NCI-H345 treated with DMSO at 0.1 percent for 48 hours (cell line): ENCODE data around the gene KCNJ14.

Source experiments
- DNase-seq: peaks from one replicate; lab custom pipeline; 2025; ENCODE audit not compliant: unreplicated experiment; lab: John Stamatoyannopoulos, UW

KCNJ14 gene

DNA sequence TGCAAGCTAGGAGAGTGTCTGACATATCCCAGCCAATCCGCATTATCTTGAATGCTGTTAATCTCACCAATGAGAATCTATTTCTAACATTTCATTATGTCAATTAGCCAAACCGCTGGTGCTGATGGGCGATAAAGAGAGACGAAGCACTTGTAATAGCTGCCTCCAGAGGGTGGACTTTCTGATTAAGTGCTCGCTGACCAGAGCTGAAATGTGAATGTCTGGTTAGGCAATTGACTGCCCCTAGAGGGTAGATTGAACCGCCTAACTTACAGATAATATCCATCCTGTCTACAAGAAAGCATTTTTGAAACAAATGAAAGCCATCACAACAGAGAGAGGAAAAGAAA lies 10.1 kb upstream of the KCNJ14 start:
- peak; percentile 49 for DNase-seq

DNA sequence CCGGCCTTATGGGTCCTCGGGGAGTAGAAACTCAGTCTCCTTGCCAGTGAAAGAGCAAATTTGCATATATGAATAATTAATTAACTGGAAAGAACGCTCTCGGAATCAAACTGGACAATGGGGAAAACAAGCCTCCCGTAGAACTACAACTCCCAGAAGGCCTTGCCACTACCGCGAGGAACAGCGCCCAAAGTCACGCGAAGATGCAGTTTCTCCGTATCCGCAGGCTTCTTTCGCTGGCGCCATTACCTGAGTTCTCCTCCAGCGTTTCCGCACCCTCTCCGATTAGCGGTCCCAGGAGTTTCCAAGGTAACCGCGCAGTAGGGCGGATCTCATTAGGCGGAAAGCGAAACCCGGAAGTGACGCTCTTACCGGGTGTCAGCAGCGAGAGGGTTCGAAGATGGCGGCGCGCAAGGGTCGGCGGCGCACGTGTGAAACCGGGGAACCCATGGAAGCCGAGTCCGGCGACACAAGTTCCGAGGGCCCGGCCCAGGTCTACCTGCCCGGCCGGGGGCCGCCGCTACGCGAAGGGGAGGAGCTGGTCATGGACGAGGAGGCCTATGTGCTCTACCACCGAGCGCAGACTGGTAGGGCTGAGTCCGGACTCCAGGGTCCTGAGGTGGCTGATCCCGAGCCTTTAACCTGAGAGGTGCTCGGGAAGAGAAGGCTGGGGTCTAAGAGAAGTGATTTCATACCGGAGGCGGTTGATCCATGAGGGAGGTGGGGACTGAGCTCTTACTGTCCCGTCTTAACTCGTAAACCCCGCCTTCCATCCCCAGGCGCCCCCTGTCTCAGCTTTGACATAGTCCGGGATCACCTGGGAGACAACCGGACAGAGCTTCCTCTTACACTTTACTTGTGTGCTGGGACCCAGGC lies 9.5 kb upstream of the KCNJ14 start, which contains the start of gene GRWD1:
TSS of gene GRWD1 (plus strand) at position 378 of the 876 bp plus-strand sequence. CDS start at position 401, 23 bp downstream.
- peak; percentile 83 for DNase-seq

DNA sequence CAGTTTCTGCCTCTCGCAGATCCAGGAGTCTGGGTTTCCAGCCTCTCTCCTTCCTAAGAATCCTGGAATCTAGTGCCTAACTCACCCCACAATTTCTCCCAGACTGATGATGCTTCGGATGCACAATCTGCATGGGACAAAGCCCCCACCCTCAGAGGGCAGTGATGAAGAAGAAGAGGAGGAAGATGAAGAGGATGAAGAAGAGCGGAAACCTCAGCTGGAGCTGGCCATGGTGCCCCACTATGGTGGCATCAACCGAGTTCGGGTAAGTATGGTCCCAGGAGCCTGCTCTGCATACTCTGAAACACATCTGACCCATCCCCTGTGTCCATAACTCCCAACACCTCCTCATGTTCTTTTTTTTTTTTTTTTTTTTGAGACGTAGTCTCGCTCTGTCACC lies 8.8 kb upstream of the KCNJ14 start:
- no peak for DNase-seq

DNA sequence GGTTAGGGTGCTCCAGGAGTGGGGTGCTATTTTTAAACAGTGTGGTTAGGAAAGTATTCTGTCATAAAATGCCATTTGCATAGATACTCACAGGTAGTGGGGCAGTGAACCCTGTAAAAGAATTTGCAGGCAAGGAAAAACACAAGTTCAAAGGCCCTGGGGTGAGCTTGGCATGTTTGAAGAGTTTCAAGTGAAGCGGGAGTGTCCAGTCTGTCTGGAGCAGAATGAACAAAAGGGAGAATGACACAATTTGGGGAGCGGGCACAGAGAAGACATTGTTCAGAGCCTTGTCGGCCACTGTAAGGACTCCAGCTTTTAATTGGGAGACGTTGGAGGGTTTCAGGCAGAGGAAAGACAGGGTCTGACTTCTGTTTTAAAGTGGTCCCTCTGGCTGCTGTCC lies 6.8 kb upstream of the KCNJ14 start:
- no peak for DNase-seq

DNA sequence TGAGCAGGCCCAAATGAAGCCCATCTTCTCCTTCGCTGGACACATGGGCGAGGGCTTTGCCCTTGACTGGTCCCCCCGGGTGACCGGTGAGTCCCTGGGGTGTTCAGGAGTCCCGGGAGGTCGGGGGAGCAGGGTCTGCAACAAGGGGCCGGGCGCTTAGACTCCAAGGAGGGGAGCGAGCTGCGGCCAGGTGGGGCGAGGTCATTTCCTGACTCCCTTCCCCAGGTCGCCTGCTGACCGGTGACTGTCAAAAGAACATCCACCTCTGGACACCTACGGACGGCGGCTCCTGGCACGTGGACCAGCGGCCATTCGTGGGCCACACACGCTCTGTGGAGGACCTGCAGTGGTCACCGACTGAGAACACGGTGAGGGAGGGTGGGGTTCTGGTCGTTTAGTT lies 4.9 kb upstream of the KCNJ14 start:
- DNase-seq, result no peak

DNA sequence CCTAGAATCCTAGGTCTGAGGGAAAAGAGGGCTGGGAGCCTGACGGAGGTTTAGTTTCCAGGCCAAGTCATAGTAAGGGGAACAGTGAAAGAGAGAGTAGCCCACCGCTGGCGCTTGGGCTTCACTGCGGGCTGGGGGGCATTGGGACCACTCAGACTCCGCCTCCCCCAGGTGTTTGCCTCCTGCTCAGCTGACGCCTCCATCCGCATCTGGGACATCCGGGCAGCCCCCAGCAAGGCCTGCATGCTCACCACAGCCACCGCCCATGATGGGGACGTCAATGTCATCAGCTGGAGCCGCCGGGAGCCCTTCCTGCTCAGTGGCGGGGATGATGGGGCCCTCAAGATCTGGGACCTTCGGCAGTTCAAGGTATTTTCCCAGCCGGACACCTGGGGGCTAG lies 4.5 kb upstream of the KCNJ14 start:
- no peak for DNase-seq

DNA sequence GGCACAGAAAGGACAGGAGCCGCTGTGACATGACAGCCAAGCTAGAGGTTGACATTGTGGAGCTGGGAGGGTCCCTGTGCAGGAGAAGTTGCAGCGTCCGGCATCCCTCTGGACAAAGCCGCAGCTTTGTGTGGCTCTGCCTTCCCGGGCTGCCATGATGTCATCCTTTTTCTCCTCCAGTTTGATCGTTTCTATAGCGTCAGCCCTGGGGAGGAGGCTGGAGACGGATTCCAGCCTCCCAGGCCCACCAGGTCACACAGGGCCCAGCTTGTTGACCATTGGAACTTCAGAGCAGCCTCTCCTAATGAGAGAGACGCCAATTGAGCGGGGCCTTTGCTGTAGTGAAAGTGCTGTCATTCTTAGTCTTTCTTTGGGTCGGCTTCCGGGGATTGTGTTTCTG lies 3.8 kb upstream of the KCNJ14 start:
- DNase-seq, result no peak

DNA sequence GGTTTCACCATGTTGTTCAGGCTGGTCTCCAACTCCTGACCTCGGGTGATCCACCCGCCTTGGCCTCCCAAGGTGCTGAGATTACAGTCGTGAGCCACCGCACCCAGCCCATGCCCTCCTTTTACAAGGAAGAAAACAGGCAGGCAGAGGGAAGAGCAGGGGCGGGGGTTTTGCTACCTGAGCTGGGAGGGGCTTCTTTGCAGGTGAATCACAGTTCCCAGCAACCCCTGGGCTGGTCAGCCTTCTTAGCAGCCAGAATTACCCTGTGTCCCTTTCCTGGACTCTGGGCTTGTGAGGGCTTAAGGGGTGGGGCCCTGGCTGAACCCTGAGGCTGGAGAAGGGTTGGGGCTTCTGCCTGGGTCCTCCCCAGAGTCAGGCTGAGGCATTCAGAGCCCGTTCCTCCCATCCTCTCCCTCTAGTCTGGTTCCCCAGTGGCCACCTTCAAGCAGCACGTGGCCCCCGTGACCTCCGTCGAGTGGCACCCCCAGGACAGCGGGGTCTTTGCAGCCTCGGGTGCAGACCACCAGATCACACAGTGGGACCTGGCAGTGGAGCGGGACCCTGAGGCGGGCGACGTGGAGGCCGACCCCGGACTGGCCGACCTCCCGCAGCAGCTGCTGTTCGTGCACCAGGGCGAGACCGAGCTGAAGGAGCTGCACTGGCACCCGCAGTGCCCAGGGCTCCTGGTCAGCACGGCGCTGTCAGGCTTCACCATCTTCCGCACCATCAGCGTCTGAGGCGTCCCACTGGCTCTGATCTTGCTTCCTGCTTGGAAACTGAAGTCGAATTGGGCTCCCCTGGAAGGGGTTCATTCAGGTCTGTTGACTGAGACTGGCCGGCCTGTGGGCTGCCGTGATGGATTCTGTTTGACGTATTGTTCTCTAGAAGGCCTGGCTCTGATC lies 2.8 kb upstream of the KCNJ14 start:
- no peak for DNase-seq

DNA sequence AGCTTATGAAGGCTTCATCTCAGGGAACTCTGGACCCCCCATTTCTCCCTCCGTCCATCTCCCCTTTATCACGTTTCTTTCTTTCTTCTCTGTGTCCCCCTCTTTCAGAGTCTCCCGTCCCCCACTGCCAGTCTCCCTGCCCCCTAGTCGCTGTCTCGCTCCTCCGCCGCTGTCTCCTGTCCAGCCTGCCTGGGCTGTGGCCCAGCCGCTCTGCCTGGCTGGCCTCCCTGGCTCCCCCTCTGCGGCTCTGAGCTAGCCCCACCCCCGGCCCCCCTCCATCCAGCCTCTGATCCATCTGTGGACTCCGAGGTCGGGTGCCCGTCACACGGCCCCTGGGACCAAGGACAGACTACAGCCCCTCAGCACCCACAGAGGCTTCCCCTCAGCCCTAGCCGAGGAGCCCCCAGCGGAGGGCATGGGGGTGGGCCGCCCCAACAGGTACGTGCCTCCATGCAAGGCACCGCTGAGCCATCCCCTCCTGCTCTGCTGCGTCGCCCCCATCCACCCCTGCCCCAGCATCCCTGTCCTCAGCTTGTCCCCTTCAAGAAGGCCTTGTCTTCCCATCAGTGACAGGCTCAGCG lies 1.1 kb upstream of the KCNJ14 start:
- no peak for DNase-seq

DNA sequence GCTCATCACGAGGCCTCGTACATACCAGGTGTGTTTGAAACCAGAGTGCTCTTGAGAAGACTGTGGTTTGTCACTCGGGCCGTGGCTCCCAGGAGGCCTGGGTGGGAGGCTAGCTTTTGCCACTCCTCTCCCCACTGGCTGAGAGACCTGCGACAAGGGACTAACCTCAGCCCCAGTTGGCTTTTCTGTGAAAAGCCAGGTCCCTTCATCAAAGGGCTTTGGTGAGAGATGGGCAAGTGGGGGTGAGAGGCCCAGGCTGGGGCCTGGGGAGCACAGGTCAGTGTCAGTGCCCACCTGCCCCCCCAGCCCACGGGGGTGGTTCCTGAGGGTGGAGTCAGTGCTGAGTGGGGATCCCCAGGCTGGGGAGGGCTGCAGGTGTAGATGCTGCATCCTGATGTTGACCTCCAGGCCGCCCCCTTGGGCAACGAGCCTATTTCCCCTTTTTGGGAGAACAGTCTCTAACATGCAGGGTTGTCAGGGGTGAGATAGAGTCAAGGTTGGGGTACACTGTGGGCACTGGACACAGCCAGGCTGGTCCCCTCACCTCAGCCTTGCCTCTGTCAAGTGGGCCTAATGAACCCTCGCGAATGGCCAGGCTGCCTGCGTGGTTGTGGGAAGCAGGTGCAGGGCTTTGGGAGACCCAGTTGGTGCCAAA lies 661 bp downstream of the KCNJ14 start:
- no peak for DNase-seq

DNA sequence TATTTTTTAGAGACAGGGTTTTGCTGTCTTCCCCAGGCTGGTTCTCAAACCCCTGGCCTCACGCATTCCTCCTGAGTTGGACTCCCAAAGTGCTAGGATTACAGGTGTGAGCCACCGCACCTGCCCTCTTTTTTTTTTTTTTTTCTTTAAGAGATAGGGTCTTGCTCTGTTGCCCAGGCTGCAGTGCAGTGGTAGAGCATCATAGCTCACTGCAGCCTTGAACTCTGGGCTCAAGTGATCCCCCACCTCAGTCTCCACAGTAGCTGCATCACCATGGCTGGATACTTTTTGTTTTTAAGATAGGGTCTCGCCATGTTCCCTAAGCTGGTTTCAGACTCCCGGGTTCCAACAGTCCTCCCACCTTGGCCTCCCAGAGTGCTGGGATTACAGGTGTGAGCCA lies 1.5 kb downstream of the KCNJ14 start:
- no peak for DNase-seq

DNA sequence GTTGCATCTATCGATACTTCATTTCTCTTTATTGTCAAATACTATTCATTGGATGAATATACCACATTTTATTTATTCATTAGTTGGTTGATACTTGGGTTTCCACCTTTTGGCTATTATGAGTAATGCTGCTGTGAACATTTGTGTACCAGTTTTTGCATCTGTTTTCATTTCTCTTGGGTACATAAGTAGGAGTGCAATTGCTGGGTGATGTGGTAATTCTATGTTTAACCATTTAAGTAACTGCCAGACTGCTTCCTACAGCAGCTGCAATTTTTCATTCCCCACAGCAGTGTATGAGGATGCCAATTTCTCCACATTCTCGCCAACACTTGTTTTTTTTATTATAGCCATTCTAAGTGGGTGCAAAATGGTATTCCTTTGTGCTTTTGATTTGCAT lies 2.6 kb downstream of the KCNJ14 start:
- no peak for DNase-seq

DNA sequence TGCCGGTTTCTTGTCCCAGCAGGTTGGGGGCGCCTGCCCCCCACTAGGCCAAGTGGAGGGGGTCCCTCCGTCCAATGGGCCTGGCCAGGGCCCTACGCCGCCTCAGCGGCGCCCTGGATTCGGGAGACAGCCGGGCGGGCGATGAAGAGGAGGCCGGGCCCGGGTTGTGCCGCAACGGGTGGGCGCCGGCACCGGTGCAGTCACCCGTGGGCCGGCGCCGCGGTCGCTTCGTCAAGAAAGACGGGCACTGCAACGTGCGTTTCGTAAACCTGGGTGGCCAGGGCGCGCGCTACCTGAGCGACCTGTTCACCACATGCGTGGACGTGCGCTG lies 6.2 kb downstream of the KCNJ14 start:
- DNase-seq, result no peak

DNA sequence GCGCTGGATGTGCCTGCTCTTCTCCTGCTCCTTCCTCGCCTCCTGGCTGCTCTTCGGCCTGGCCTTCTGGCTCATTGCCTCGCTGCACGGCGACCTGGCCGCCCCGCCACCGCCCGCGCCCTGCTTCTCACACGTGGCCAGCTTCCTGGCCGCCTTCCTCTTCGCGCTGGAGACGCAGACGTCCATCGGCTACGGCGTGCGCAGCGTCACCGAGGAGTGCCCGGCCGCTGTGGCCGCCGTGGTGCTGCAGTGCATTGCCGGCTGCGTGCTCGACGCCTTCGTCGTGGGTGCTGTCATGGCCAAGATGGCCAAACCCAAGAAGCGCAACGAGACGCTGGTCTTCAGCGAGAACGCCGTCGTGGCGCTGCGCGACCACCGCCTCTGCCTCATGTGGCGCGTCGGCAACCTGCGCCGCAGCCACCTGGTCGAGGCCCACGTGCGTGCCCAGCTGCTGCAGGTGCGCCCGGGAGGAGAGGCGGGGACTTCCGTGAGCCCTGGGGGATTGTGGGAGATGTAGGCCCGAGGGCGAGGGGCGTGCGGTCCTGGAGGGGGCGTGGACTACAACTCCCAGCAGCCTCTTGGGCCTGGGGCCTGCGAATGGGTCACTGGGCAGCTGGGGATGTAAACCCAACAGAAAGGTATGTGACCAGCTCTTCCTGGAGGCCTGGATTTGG lies 6.7 kb downstream of the KCNJ14 start:
- no peak for DNase-seq

DNA sequence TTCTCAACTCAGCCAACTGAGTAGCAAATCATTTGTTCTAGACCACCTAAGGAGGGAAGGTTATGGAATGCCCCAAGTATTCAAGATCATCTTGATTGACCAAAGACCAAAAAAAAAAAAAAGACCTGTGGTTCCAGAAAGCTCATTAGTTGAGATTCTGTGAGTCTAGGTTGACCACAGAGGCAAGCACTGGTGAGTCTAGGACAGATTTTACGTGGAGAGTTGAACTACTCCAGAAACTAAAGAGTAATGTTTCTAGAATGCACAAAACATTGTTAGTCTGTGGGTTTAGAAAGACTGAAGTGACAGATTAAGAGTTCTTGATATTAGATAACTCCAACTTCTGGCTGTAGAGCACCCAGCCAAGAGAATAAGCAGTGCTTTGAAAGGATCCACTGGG lies 9.8 kb downstream of the KCNJ14 start:
- DNase-seq, result no peak

DNA sequence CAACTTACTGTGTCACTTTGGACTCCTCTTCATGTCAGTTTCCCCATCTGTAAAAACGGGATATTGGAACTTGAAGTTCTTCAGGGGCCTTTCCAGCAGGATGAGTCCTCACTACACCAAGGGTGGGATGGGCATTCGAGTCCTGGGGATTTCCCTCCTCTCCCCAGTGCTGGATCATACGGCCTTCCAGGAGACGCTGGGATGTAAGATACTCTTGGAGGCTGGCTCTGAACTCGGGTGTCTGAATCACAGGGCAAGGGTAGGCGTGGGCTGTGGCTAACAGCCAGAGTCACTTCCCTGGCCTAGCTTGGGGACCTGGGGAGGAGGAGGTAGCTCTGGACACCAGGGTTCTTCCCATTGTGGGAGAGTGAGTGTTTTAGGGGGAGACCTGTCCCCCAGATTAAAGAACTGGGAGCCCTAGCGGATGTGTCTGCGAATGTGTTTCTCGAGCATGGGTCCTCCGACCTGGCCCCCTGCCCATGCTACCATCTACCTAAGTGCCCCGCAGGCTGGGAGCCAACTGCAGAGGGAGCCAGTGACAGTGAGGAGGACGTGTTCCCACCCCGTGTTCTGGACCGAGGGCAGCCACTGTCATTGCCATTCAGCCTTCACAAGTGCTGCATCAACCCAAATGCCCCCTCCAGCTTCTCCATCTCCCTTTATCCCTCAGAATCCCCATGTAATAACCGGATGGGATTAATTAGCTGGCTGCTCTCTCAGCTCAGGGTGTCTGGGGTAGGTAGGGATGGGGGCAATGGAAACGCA lies 11.4 kb downstream of the KCNJ14 start:
- DNase-seq, result no peak

DNA sequence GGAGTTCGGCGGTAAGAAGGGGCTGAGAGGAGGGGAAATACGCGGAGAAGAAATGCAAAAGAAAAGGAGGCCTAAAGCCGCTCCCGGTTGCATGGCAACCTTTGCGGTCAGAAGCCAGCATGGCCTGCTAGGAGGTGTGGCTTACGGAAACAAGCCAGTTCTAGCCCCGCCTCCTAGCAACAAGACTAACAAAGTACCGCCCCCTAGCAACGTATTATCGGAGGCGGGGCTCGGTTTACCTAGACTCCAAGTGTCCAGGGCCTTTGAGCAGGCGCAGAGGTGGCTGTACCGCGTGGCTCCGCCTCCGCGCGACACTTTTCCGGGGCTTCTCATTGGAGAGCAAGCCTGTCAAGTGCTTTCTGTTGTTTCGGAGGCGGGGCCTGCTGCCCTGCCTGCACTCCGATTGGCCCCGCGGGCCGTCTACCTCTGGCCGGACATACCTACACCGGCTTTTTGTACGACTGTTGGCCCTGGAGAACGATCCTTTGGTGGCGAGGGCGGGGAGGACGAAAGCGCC lies 13.5 kb downstream of the KCNJ14 start:
- peak; percentile 99 for DNase-seq

DNA sequence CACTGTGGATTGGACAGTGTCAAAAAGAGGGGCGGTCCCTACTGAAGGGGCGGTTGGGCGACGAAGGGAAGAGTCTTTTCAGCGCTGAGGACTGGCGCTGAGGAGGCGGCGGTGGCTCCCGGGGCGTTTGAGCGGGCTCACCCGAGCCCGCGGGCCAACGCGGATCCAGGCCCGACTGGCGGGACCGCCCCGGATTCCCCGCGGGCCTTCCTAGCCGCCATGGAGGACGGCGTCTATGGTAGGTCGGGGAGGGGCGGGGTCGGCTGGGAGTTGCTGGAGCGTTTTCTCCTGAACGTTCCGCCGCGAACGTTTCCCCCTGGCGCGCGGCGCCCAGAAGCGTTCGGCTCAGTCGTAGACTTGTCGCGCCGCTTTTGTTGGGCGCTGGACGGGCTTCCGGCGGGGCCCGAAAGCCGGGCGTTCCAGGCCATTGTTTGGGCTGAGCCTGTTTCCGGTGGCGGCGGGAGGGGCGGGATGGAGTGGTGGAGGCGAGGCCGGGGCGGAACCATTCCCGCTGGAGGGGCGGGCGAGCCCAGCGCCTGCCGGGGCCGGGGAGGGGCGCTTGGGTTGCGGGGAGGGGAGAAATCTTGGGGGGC lies 14.0 kb downstream of the KCNJ14 start, which contains the start of gene CYTH2:
TSS of gene CYTH2 (plus strand) at position 81 of the 593 bp plus-strand sequence. CDS start at position 220, 139 bp downstream.
- DNase-seq, result peak; percentile 33

DNA sequence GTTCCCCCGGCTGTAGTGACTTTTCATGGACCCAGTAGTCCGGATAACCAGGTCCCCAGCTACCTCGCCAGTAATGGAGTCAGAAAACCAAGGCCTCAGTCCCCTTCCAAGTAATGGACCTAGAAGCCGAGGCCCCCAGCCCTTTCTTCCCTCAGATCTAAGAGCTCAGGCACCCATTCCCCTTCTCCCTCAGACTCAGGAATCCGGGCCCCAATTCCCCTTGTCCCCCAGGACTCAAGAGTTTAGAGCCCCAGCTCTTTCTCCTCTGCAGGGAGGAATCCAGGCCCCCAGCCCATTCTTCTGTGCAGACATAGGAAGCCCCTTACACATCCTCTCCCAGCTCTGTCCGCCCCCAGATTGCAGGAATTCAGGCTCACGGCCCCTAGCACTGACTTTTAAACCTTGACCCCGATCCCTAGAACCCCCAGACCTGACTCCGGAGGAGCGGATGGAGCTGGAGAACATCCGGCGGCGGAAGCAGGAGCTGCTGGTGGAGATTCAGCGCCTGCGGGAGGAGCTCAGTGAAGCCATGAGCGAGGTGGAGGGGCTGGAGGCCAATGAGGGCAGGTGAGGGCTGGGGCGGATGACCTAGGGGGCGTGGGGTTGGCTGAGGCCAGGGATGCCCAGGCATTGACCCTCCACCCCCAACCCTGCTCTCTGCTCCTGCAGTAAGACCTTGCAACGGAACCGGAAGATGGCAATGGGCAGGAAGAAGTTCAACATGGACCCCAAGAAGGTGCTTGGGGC lies 14.7 kb downstream of the KCNJ14 start:
- DNase-seq, result no peak
